Kidney glomerular epithelial cell (primary cell): Measurements from ENCODE around the gene HOXC11.

Source experiments
- DNase-seq: peaks from one replicate; lab custom pipeline; 2025; lab: John Stamatoyannopoulos, UW

The HOXC11 gene

DNA sequence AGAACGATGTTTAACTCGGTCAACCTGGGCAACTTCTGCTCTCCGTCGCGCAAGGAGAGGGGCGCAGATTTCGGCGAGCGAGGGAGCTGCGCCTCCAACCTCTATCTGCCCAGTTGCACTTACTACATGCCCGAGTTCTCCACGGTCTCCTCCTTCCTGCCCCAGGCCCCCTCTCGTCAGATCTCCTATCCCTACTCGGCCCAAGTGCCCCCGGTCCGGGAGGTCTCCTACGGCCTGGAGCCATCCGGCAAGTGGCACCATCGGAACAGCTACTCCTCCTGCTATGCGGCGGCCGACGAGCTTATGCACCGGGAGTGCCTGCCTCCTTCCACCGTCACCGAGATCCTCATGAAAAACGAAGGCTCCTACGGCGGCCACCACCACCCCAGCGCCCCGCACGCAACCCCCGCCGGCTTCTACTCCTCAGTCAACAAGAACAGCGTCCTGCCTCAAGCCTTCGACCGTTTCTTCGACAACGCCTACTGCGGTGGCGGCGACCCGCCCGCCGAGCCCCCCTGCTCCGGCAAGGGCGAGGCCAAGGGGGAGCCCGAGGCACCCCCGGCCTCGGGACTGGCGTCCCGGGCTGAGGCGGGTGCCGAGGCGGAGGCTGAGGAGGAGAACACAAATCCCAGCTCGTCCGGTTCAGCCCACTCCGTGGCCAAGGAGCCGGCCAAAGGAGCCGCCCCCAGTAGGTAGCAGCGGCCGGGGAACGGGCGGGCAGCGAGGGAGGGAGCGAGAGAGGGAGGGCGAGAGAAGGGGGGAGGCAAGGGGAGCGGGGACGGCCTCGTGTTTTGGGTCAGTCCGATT, 513 bp downstream of the HOXC11 start:
- peak; percentile 43 for DNase-seq

- peak; percentile 51 for DNase-seq
Measured at GRCh38 chr12:53974084-53975063, 1.4 kb downstream of the HOXC11 start, which contains the start of gene HOTAIR. TSS of gene HOTAIR (minus strand) at chr12:53974954.

GRCh38 chr12:53975064-53975471, 2.1 kb downstream of the HOXC11 start:
- peak; percentile 14 for DNase-seq

GRCh38 chr12:53975479-53976152, 2.7 kb downstream of the HOXC11 start:
- no peak for DNase-seq

- DNase-seq: no peak
Measured at GRCh38 chr12:53976172-53976822, 3.4 kb downstream of the HOXC11 start.

- DNase-seq: no peak
Measured at GRCh38 chr12:53976823-53977595, 4.1 kb downstream of the HOXC11 start.

DNA sequence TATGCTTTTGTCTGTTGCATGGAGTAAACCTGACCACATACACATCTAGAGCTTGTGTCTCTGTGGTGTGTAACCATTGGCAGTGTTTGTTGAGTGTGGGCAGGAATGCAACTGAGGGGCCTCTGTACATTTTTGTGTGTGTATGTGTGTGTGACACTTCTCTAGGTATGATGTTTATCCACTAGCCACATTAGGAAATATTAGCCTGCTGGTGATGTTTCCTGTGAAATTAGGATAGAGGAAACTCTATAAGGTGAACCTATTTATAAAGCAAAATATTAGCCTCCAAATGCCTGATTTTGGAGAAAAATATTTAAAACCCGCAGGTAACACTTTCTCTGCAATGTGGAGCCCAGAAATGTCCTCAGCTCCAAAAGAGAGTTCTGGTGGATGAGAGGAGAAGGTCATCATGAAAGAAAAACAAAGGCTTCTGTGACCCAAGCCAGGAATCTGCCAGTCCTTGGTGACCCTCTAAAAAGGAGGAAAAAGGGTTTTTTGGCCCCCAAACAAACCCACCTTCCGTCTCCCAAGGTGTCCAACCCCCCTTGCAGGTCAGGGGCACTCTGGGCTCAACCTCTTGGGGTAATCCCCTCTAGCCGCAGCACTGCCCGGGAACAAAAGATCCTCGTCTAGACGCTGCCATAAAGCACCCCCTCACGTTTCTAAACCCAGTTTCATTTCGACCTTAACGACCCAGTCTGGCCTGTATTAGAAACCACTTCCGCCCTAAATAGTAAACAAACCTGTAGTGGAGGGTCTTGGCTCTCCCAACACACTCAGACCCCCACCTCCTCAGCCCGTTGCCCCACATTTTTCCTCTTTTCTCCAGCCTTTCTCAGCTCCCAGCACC, 4.9 kb downstream of the HOXC11 start:
- no peak for DNase-seq

- DNase-seq: no peak
Measured at GRCh38 chr12:53978477-53979356, 5.8 kb downstream of the HOXC11 start.

- DNase-seq: peak; percentile 33
Measured at GRCh38 chr12:53980104-53980801, 7.3 kb downstream of the HOXC11 start.

DNA sequence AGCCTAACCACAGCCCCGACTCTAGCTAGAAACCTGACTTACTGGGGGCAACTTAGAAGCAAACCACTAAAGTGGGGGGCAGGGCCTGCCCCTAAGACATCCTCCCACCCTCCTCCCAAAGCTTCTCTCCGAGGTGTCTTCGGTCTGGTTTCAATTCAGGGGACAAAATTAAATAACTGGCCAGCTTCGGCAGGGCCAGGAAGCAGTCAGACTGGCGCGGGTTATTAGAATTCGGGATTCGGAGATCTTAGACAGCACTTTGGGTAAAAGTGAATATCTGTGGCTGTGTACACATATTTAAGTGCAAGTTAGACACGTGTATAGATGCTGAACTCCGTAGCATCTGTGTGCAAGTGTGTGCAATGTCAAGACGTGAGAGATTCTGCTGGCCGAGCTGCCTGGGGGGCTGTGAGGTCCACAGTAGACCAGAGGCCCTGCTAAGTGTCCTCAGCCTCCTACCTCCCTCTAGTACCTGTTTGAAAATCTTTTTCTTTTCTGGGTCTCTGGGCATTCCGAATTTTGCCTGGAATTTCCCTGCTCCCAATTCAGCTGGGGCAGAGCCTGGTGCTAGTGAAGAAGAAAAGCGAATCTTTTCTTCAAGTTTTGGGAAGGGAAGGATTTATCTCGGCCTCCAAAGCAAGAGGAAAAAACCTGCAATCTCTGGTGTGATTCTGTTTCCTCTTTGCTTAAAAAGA, 8.0 kb downstream of the HOXC11 start:
- DNase-seq: no peak

DNA sequence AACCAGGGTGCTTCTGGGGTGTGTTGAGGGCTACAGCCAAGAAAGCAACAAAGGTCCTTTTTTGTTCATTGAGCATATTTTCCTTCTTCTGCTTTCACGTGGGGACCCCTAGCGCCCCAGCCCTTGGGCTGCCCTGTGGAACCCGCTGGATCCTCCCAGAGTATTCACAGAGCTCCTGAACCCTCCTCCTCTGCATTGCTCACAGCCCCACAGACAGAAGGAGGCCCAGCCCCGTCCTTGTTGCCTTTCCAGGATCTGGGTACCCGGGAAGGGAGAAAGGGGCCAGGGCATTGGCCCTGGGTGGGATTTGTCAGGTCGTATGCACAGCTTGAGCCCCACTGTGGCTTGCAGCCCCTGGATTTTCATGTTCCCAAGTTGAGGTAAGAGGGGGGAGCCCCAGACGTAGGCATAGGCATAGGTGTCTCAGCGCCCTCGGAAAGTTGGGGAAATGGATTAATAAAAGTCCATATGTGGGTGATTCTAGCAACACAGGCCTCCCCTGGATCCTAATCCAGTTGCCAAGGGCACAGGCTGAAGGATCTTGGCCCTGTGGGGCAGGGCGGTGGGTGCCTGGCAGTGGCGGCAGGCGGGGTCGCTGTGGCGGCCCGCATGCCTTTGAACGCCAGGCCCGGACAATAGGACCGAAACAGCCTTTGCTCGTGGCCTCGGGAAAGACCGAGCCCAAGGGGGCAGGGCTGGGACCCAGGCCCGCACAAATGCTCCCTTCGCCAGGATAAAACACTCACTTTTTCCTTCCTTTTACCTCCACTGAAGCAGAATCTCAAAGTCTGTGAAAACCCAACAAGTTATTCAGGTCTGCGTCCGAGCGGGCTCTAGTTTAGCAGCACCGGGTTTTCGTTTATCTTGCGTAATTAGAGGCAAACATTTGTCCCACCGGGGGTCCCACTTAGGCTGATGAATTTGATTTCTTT, 9.0 kb downstream of the HOXC11 start:
- no peak for DNase-seq

GRCh38 chr12:53982648-53983567, 10.0 kb downstream of the HOXC11 start:
- DNase-seq: no peak

DNA sequence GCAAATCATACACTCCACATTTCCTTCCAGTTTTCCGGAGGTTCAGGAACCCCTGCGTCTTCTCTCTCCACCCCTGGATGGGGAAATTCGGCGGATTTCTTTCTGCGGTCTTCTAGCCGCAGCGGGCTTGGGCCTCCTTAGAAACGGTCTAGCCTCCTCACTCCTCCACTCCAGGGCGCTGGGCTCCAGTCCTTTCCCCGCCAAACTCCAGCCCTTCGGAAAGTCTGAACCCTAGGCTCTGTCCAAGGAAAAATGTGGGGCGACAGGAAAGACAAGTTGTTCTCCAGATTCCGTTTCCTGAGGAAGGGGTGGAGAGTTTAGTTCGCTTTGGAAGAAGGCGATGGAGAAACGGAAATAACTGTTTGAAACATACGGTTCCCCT, 10.6 kb downstream of the HOXC11 start:
- DNase-seq: no peak

GRCh38 chr12:53983950-53984572, 11.1 kb downstream of the HOXC11 start:
- peak; percentile 52 for DNase-seq
